GM12801 (cell line): ENCODE measurements around the gene ARNT2.

Source experiments
- TF ChIP-seq, protein P1 (sequence below): IDR thresholded peaks from one replicate; pipeline ENCODE4 v1.5.1; 2011; ENCODE audit warnings: control low read depth; ENCODE audit not compliant: insufficient read length; ENCODE audit errors: extremely low read depth

Gene ARNT2

DNA sequence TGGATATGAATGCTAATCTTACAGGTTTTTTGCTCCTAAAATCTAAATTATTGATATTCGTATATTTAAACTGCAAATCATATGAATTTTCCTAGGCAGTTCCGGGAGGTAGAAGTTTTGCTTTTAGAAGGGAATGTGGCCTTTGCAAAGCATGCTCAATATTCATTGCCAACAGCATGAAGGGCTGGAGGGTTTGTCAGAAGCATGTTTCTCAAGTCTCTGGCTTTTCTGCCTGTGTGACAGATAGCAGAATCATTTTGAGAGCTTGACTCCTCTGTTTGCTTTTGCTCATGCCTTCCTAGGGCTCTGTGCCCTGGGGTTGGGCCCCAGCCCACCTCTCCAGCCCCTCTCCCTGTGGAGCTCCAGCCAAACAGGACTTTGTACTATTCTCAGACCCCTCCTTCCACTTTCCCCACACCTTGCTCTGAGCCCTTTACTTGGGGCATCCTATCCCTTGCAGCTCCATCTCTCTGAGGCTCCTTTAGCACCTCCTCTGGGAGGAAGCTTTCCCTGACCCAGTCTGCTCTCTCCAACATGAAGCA, 91.3 kb downstream of the ARNT2 start:
- TF ChIP-seq, protein P1, sequence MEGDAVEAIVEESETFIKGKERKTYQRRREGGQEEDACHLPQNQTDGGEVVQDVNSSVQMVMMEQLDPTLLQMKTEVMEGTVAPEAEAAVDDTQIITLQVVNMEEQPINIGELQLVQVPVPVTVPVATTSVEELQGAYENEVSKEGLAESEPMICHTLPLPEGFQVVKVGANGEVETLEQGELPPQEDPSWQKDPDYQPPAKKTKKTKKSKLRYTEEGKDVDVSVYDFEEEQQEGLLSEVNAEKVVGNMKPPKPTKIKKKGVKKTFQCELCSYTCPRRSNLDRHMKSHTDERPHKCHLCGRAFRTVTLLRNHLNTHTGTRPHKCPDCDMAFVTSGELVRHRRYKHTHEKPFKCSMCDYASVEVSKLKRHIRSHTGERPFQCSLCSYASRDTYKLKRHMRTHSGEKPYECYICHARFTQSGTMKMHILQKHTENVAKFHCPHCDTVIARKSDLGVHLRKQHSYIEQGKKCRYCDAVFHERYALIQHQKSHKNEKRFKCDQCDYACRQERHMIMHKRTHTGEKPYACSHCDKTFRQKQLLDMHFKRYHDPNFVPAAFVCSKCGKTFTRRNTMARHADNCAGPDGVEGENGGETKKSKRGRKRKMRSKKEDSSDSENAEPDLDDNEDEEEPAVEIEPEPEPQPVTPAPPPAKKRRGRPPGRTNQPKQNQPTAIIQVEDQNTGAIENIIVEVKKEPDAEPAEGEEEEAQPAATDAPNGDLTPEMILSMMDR, result no peak

DNA sequence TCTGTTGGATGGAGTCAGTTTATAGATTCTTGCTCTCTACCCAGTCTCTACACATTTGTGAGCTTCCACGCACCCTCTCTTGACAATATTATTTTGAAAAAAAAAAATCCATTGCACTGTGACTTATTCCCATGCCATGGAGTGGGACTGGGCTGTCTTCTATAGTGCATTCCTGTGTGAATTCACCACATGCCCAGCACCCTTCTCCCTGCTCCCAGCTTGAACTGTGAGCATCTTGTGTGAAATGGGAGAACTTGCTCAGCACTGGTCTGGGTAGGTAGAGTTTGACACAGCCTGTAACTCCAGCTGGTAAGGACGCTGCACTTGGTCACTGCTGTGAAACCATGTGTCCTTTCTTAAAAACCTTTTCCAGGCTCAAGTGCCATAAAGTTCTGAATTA, 91.9 kb downstream of the ARNT2 start:
- TF ChIP-seq, protein P1, result no peak

DNA sequence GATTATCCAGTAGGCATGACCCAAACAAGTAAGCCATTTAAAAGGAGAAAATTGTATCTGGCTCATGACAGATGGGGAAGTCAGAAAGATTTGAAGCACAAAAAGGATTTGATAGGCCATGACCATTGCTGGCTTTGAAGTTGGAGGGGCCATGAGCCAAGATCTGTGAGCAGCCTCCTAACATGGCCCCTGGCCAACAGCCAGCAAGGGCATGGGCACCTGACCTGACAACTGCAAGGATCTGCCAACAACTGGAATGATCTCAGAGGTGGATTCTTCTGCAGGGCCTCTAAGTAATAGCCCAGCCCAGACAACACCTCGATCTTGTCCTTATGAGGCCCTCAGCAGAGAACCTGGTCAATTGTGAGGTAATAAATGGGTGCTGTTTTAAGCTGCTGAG, 93.0 kb downstream of the ARNT2 start:
- TF ChIP-seq, protein P1, result no peak

DNA sequence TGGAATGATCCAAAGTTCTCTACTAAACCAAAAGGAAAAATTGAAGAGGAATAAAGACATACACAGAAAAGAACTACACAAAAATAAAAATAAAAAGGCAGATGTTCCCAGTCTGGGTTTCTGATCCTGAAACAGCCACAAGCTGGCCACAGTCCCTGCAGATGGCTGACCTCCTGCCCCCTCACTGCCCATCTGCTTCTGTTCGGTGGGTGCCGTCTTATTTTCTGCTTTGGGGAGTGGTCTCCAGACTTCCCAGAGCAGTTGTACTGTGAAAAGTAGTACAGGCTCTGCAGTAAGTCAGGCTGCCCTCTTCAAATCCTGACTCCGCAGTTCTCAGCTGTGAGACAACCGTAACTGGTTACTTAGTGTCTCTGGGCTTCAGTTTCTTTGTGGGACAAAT, 94.5 kb downstream of the ARNT2 start:
- TF ChIP-seq, protein P1, result no peak

DNA sequence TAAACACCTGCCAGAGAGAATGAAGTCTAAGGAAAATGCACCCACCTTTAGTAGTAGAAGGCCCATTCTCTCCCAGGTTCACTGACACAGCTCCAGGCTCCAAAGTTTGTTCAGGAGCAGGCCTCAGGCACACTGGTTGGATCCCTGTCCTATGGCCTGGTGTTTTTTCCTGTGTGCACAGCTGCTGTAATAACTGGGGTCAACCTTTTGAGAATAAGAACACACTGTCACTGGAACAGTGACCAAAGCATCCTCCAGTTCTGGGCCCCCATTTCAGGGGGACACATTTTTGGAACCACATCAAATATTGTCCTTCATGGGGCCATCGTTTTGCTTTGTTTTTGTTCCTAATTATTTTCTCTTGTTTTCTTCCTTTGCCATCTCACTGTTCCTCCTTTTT, 95.8 kb downstream of the ARNT2 start:
- TF ChIP-seq, protein P1, result no peak

DNA sequence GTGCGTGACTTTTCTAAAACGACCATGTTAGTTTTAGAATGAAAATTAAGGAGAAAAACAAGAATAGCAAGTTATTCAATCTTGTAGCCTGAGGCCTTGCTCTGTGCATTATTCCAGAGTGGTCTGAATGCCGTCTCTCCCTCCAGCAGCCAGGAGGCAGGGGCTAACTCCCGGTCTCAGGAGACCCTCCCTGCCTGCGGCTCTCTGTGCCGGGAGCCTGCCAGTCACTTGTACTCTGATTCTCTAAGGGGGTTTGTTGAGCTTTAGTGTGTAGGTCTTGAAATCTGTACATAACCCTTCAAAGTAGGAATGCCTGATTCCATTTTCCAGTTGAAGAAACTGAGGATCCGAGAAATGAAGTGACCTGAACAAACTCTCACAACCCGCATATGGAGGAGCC, 97.3 kb downstream of the ARNT2 start:
- TF ChIP-seq, protein P1, result no peak

DNA sequence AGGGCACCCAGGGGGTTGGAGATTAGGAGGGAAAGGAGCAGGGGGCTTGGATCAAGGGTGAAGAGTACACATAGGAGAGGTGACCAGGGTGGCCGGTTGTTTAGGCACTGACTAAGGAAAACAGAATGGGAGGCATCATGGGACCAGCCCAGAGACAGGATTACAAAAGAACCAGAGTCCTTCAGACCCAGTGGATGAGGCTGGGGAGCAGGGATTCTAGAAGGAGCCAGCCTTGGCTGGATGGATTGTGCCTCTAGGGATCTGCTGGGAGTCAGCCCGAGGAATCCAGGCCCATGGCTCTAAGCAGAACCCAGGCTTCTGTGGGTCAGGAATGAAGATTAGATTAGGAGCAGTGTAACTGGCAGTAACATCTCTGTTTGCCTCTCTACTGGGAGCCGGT, 98.6 kb downstream of the ARNT2 start:
- TF ChIP-seq, protein P1, result no peak
